Measurements from ENCODE around the gene RNF181.
"Not testable (repeated sequence)": the region's sequence is repeated elsewhere in the genome, so short reads cannot be mapped to it uniquely, and the experiment has no call there.

RNF181 gene

DNA sequence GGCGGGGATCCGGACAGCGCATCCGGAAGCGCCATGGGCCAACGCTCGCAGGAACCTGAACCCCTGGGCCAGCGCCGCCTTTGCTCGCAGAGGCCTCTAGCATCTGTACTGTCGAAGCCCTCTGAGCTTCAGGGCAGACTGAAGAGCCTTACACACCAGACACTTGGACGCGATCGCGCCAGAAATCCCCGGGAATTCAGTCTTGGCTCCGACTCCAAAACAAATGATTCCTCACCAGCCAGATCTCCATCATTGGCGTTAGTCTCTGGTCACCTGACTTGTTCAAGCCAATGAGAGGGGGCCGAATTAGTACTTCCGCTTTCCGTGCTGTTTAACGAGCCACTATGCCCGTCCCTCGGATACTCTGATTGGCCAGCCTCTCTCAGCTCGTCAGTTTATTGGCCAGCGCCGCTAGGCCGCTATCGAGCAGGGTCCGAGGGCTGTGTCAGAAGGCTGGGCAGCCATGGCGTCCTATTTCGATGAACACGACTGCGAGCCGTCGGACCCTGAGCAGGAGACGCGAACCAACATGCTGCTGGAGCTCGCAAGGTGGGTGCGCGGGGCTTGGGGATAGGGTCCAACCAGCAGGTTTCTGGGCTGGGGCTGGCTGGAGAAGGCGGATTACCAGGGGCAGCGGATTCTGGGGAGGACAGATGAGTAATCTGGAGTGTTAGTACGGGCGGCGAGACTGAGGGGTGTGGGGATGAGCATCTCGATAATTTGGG, at the start of gene RNF181:
RNF181 (plus strand) TSS at position 445 of the 725 bp plus-strand sequence; CDS start at position 464, 19 bp downstream.
- peak; percentile 94 for DNase-seq (ENCODE audit: low spot score)

- DNase-seq (ENCODE audit: low spot score) = no peak
Observed at GRCh38 chr2:85545780-85546240, 49.7 kb upstream of the RNF181 start.

- DNase-seq (ENCODE audit: low spot score) = no peak
Observed at GRCh38 chr2:85547089-85547858, 48.3 kb upstream of the RNF181 start.

- DNase-seq (ENCODE audit: low spot score) = no peak
Observed at GRCh38 chr2:85547859-85548607, 47.5 kb upstream of the RNF181 start.

GRCh38 chr2:85548608-85548900, 47.0 kb upstream of the RNF181 start:
- no peak for DNase-seq (ENCODE audit: low spot score)

DNA sequence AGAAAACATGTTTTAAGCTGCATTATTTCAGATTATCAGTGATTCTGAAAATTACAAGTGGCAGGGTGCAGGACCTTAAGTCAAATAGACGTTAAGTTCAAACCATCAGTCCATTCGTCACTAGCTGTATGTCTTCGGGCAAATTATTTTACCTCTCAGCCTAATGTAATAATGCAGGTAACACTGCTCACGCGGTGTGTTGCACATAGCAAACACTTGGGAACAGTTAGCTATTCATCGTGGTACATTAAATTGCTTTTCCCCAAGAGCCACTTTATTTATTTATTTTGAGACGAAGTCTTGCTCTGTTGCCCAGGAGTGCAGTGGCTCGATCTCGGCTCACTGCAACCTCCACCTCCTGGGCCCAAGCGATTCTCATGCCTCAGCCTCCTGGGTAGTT, 46.5 kb upstream of the RNF181 start:
- no peak for DNase-seq (ENCODE audit: low spot score)

DNA sequence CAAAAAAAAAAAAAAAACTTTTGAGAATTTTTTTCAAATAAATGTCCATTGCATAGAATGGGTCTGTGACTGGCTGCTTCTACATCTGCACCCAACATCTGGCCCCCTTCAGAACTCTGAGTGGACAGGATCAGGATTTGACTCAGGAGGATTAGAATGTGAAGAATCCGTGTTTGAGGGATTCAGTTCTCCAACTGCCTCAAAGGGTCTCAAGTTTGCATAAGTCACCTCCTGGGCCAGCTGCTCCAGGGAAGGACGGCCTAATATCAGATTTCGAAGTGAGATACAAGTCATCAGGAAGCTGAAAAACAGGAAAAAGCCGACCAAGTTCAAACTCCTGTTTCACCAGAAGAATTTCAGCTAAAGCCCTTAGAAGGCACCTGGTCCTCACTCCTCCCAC, 45.7 kb upstream of the RNF181 start:
- DNase-seq (ENCODE audit: low spot score) = no peak

DNA sequence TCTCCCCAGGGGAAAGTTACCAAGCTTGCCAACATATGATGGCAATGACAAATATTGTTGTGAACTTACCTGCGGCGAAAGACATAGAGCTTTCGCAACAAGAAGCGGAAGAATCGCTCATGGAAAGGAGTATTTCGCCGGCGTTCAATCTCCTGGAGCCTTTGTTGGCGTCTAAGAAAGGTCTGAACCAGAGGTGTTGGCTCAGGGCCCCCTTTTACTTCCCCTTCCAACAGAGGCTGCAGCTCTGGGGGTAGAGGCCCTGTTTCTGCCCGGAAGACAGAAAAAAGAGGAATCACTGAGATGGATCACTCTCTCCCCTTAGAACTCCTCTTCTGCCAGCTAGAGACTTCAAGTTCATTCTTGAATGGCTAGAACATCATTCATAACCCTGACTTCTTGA, 45.1 kb upstream of the RNF181 start:
- DNase-seq (ENCODE audit: low spot score) = no peak

DNA sequence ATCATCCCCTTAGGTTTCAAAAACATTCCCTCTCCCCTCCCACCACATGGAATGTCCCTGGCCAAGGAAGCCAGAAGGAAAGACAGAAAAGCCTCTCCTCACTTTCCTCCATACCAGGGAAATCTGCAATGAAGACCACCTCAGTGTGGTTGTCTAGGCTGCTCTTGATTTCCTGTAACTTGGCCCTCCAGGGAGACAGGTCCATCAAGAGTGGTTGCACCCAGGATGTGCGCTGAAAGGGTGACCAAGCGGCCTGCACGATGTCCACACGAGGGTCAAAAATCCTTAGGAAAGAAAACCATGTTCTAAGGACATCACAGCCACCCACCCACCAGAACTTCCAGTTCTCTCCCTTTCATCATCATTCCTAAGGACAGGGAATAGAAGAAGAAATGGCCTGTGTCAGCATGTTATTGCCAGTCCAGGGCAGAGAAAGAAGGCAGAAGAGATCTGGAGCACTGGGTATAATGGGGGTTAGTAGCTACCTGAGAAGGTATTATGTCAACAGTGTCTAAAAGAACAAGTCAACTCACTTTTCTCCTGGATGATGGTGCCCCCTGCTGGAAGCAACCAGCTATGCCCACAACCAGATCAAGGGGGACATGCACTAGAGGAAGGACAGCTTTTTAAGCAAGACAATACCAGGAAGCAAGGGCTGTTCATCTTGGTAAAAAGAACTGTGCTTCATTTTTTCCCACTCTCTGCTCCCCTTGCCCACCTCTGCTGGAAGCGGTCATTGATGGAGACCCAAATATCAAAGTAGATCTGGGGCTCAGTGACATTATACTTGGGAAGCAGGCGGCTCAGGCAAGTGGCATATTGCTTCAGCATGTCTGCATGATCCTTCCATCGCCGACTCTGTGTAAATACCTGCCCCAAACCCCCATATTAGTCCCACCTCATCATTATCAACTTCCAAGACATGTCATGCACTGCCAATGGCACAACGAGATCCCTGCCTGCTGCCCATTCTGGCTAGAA, 43.6 kb upstream of the RNF181 start:
- DNase-seq (ENCODE audit: low spot score) = peak; percentile 89

DNA sequence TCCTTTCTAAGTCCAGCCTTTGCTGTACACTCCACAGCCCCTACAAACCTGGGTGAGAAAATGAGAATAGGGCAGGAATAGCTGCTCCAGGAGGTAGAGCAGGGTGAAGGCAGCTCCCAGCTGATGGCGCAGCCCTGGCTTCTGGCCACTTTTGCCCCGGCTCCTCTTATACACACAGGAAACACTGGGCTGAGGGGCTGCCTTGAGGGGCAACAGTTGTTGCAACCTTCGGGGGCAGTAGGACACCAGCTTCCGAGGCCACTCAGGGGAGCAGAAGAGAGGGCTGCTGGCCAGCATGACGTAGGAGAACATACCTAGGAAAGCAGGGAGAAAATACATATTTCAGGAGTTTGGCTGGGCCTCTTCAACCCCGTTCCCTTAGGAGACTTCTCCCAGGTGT, 42.4 kb upstream of the RNF181 start:
- no peak for DNase-seq (ENCODE audit: low spot score)

GRCh38 chr2:85554980-85555612, 40.4 kb upstream of the RNF181 start:
- no peak for DNase-seq (ENCODE audit: low spot score)

- no peak for DNase-seq (ENCODE audit: low spot score)
Observed at GRCh38 chr2:85557130-85557529, 38.4 kb upstream of the RNF181 start.

GRCh38 chr2:85558160-85558559, 37.4 kb upstream of the RNF181 start:
- DNase-seq (ENCODE audit: low spot score) = no peak

DNA sequence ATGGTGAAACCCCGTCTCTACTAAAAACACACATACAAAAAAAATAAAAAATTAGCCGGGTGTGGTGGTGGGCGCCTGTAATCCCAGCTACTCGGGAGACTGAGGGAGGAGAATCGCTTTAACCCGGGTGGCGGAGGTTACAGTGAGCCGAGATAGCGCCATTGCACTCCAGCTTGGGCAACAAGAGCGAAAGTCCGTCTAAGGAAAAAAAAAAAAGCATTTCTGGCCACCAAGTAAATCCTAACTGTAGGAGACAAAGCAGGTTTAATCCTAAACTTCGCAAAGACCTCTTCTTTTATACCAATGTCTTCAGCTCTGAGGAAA, 35.2 kb upstream of the RNF181 start:
- DNase-seq (ENCODE audit: low spot score) = not testable (repeated sequence)

DNA sequence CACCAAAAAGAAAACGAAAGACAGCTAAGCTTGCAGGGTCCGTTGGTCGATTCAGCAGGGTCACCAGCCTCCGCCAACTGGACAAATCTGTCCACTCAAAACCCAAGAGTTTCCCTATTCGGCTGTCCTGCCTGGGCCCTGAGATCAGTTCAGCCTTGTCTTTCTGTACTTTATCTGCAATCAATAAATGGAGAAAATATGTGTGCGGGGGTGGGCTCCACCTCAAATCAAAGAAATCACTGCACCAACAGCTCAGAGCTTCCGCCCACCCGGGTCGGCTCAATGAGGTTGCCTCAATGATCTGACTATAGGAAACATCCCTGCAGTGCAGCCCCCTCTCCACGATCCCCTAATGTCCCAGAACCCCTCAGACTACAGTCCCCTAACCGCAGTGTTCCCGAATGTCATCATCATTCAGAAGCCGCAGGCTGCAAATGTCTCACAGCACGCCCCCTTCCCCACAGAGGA, 34.7 kb upstream of the RNF181 start:
- no peak for DNase-seq (ENCODE audit: low spot score)

GRCh38 chr2:85561280-85562212, 34.0 kb upstream of the RNF181 start, which contains the start of gene GGCX:
Gene GGCX, minus strand, starts transcription at chr2:85561493. Its CDS starts 65 bp downstream, at chr2:85561428.
- peak; percentile 93 for DNase-seq (ENCODE audit: low spot score)

- DNase-seq (ENCODE audit: low spot score) = no peak
Observed at GRCh38 chr2:85564144-85564563, 31.4 kb upstream of the RNF181 start.

GRCh38 chr2:85566265-85566664, 29.3 kb upstream of the RNF181 start:
- DNase-seq (ENCODE audit: low spot score) = no peak

- DNase-seq (ENCODE audit: low spot score) = no peak
Observed at GRCh38 chr2:85575739-85576138, 19.8 kb upstream of the RNF181 start.

GRCh38 chr2:85577063-85577385, 18.5 kb upstream of the RNF181 start:
- DNase-seq (ENCODE audit: low spot score) = no peak
